GM23248 (cell line): ENCODE results near the gene CSRP1.

Source experiments
- EZH2 ChIP-seq: fragments of 200-600 bp; sonication (generic); IDR thresholded peaks from 2 replicates; pipeline ENCODE4 v1.6.1; 2018; ENCODE audit warnings: antibody characterized with exemption, mild to moderate bottlenecking; ENCODE audit not compliant: insufficient read depth, poor library complexity, severe bottlenecking
- EZH2phosphoT487 ChIP-seq: fragments of 200-600 bp; sonication (generic); IDR thresholded peaks from 2 replicates; pipeline ENCODE4 v1.6.1; 2018; ENCODE audit warnings: antibody characterized with exemption, moderate library complexity, mild to moderate bottlenecking, low read depth; ENCODE audit not compliant: insufficient read depth

DNA sequence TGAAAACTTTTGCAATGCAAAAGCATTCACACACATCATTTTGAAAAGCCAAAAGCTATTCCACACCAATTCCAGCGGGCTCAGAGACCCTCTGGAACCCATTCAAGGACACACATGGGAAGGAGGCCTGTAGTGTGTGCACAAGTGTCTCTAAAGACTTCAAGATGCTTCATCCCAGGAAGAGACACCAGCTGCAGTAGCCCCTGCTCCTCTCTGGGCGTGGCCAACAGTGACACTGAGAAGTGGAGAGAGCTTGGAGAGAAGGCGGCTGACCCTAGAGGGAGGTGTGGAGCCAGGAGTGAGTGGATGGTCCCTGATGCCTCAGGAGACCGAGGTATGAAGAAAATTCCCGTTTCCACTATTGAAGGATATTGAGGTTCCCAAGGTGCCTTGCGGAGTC lies 70.5 kb downstream of the CSRP1 start:
- no peak for TF ChIP-seq EZH2phosphoT487
- no peak for TF ChIP-seq EZH2
